Heart right ventricle (tissue), 16 donors: Measurements from ENCODE around the gene SCUBE1. TPM values are rescaled to one million over a fixed set of nuclear protein-coding genes. Genes with fewer than 3 reads are reported as not detected.

ENCODE experiments used
- ATAC-seq, 8 donors: fragments of 200-7000 bp; cut with Tn5 transposase; one replicate each; pipeline ENCODE4 v1.9.1; 2020; ENCODE audit warnings: mild to moderate bottlenecking in 8 of 8, moderate library complexity in 8 of 8, moderate number of reproducible peaks in 1 of 8
- DNase-seq, 2 donors: peaks; one replicate each; pipeline ENCODE4 v3.0.0-alpha.2; 2020
- H3K27ac ChIP-seq, 10 donors: fragments of 200-600 bp; sonication (generic) in 2 of 10; one replicate each; pipeline versions ENCODE4 v1.5.0 to v1.8.0; 2020 to 2022; ENCODE audit warnings: mild to moderate bottlenecking in 3 of 10
- H3K27me3 ChIP-seq, 7 donors: fragments of 200-600 bp; one replicate each; pipeline ENCODE4 v1.8.0; 2021 to 2022; ENCODE audit warnings: mild to moderate bottlenecking in 2 of 7
- H3K36me3 ChIP-seq, 9 donors: fragments of 200-600 bp; sonication (generic) in 1 of 9; one replicate each; pipeline versions ENCODE4 v1.5.0 to v1.8.0; 2020 to 2022; ENCODE audit warnings: mild to moderate bottlenecking in 2 of 9
- H3K4me1 ChIP-seq, 9 donors: fragments of 200-600 bp; sonication (generic) in 1 of 9; one replicate each; pipeline versions ENCODE4 v1.5.0 to v1.8.0; 2020 to 2022; ENCODE audit warnings: mild to moderate bottlenecking in 4 of 9
- H3K4me3 ChIP-seq, 10 donors: fragments of 200-600 bp; sonication (generic) in 2 of 10; one replicate each; pipeline versions ENCODE4 v1.5.0 to v1.8.0; 2020 to 2022; ENCODE audit warnings: mild to moderate bottlenecking in 7 of 10, moderate library complexity in 2 of 10
- H3K9me3 ChIP-seq, 11 donors: fragments of 200-600 bp in 10 of 11; sonication (generic) in 2 of 11; one replicate each; pipeline versions ENCODE4 v1.5.0 to v1.8.0; 2013 to 2022; ENCODE audit warnings: mild to moderate bottlenecking in 2 of 11, control low read depth in 1 of 11, moderate library complexity in 1 of 11
- WGBS, 2 donors: extraction: QIAGEN DNeasy Blood & Tissue Kit; methylation state at CpG; one replicate each; pipeline ENCODE4 v1.1.7; 2013; ENCODE audit warnings: inconsistent platforms in 1 of 2; 5-methylcytosine and 5-hydroxymethylcytosine counted together
- intact Hi-C, 10 donors: fragments of 100-400 bp; cut with DNase I; formaldehyde crosslinking; loops; one replicate each; pipeline versions ENCODE4 v1.11.1 to v1.14.2; 2022
- polyA plus RNA-seq, 2 donors: library from polyadenylated mRNA; stranded (reverse); fragments of 200-250 nt; gene quantifications; one replicate each; pipeline ENCODE4 v1.2.3, GENCODE V29; 2013
- total RNA-seq, 10 donors: library from RNA; stranded (reverse); fragmentation: NEBNext Ultra II Directional in 3 of 10; extraction: Animal tissue kit (Norgen Biotek cat#: 25700) in 3 of 10; gene quantifications; one replicate each; pipeline versions ENCODE4 v1.2.1 to v1.2.4, GENCODE V29; 2021 to 2023
- TF ChIP-seq, protein P1 (sequence below), 9 donors: fragments of 200-600 bp; sonication (generic) in 2 of 9; IDR thresholded peaks; one replicate each; pipeline versions ENCODE4 v1.5.0 to v1.8.0; 2021 to 2022; ENCODE audit warnings: antibody characterized with exemption in 9 of 9, mild to moderate bottlenecking in 5 of 9, moderate library complexity in 1 of 9
- donor health status: Arrhythmogenic right ventricular cardiomyopathy.
- donor health status: ischemic (EF 13 %, LVEDD 7.1; RV severe dilation, severe dysfunction).
- donor health status: healthy with polysubstance abuse.
- donor health status: DM: no; HTN: yes; CAD: no.
- donor health status: DM: no; HTN: no; CAD: no.
- donor health status: ischemic (EF 25% LVEDD 6.9; RV normal size, moderate dysfunction).
- donor health status: ischemic (EF 25% LVEDD 5.7; RV mildly dilated, moderate dysfunction).
- donor health status: healthy.
- donor health status: DM: yes; HTN: yes; CAD: no.
- donor health status: Ischemic cardiomyopathy.
- donor health status: ischemic (EF 35%, LVEDD 5.7; RV mildly dilated, moderate dysfunction).
- donor health status: nonischemic (EF 11% LVEDD 7.7; RV severe dilation, severe dysfunction).
- donor health status: DM: yes; HTN: yes; CAD: no.
- donor health status: PGD.
- donor health status: ischemic (EF 29% LVEDD 5.4; RV normal size, mild dysfunction).
- donor health status: nonischemic (EF 23%, LVEDD 6.1; RV moderate dilation, normal function).

SCUBE1 gene
- total and polyA plus RNA-seq, 12 donors, result 0.01 to 0.60 (median 0.13) TPM; not detected in 1

DNA sequence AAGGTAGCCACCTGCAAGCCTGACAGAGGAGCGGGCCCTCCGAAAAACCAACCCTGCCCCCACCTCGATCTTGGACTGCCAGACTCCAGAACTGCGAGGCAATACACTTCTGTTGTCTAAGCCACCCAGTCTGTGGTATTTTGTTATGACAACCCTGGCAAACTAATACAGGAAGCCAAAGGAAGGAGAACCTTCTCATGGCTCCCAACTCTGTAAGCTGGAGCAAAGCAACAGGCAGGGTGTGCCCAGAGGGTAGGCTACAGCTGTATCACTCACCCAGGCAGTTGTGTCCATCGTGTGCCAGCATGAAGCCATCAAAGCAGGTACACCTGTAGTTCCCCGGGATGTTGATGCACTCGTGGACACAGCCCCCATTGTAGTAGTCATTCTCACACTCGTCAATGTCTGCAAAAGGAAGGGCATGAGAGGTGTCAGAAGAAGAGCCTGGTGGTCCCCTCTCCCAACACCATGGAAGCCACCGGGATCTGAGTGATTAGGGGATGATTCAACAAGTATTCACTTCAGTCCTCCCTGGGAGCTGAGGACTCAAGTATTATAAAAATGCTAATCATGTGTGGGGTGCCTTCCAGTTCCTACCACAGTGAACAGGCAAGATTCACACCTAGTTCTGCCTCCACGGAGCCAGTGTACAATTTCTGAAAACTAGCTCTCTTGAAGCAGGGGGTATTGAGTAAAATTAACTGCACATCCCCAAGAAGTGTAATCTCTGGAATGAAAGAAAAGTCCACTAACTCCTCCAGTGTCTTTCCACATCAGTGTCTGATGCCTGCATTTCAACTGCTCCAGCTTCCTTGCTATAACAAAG, 23.3 kb downstream of the SCUBE1 start:
- 71 to 72% methylated on average over 10 of the region's 10 CpGs for WGBS, 2 donors
- ATAC-seq (peak in 4 of 8 donors; percentile 37 to 81 (median 54)), DNase-seq (no peak)
- H3K36me3 ChIP-seq, result no peaks in the 10 kb centered on the region
- H3K27me3 ChIP-seq, result peaks cover 0 to 14% (median 8%) of the 10 kb centered on the region in 7 donors
- TF ChIP-seq, protein P1, sequence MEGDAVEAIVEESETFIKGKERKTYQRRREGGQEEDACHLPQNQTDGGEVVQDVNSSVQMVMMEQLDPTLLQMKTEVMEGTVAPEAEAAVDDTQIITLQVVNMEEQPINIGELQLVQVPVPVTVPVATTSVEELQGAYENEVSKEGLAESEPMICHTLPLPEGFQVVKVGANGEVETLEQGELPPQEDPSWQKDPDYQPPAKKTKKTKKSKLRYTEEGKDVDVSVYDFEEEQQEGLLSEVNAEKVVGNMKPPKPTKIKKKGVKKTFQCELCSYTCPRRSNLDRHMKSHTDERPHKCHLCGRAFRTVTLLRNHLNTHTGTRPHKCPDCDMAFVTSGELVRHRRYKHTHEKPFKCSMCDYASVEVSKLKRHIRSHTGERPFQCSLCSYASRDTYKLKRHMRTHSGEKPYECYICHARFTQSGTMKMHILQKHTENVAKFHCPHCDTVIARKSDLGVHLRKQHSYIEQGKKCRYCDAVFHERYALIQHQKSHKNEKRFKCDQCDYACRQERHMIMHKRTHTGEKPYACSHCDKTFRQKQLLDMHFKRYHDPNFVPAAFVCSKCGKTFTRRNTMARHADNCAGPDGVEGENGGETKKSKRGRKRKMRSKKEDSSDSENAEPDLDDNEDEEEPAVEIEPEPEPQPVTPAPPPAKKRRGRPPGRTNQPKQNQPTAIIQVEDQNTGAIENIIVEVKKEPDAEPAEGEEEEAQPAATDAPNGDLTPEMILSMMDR (IDR thresholded peaks at IDR 0.05), result no peak
- no peaks in the 10 kb centered on the region for H3K9me3 ChIP-seq
- H3K4me3 ChIP-seq, result no peak overlapping the region
- intact Hi-C loops, result no loop called here
- peaks cover 0 to 3% (median 0%) of the 10 kb centered on the region in 9 donors for H3K4me1 ChIP-seq
- no peak overlapping the region for H3K27ac ChIP-seq

DNA sequence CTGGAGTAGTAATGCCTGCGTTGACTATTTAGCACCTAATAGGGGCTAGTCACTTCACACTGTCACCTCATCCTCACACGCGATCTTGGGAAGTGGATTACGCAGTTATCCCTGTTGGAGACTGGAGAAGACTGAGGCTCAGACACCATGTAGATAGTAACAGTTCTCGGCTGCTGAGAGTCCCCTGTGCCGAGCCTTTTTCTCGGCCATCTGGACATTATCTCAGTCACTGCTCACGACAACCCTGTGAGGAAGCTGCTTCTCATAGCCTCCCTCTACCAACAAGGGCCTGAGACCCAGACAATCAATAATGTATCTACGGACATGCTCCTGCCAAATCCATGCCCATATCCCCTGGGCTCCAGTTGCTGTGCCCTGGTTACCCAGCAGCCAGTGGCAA, 25.9 kb downstream of the SCUBE1 start:
- TF ChIP-seq, protein P1 (IDR thresholded peaks at IDR 0.05), result no peak
- 42 to 52% methylated on average over 9 of the region's 9 CpGs for WGBS, 2 donors
- Histone ChIP-seq H3K36me3 (no peaks in the 10 kb centered on the region), H3K27ac (no peak overlapping the region), H3K4me3 (no peak overlapping the region), H3K4me1 (peaks cover 0 to 17% (median 10%) of the 10 kb centered on the region in 9 donors), H3K27me3 (peaks cover 0 to 17% (median 0%) of the 10 kb centered on the region in 7 donors), H3K9me3 (no peaks in the 10 kb centered on the region)
- no peak for DNase-seq
- no peak for ATAC-seq
- intact Hi-C loops, result no loop called here

DNA sequence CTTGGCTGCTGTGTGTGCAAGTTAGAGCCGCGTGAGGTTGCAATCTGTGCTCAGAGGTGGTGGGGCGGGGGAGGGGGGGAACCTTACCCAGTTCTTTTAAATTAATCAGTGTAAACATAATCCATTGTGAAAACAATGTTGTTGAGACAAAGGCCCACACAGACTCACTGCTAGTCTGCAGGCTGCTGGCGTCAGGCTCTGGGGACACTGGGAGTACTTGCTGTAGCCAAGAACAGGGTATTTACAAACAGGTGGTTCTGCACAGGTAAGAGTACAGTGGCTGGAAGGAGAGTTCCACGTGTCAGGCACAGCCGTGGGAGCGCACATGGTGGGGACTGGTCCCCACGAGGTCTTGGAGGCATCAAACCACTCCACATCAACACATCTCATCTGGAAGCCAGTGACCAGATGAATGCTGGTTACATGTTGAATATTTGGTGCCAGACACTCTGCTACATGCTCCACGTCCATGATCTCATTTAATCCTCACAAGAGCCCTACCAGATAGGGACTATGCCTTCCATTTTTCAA, 27.4 kb downstream of the SCUBE1 start:
- ATAC-seq (no peak), DNase-seq (no peak)
- H3K27ac ChIP-seq, result no peak overlapping the region
- H3K9me3 ChIP-seq, result no peaks in the 10 kb centered on the region
- H3K4me1 ChIP-seq, result peaks cover 0 to 17% (median 10%) of the 10 kb centered on the region in 9 donors
- 80 to 83% methylated on average over 9 of the region's 9 CpGs for WGBS, 2 donors
- TF ChIP-seq, protein P1 (IDR thresholded peaks at IDR 0.05), result no peak
- intact Hi-C loops, result no loop called here
- H3K4me3 ChIP-seq, result no peak overlapping the region
- no peaks in the 10 kb centered on the region for H3K36me3 ChIP-seq
- H3K27me3 ChIP-seq, result peaks cover 0 to 22% (median 0%) of the 10 kb centered on the region in 7 donors

DNA sequence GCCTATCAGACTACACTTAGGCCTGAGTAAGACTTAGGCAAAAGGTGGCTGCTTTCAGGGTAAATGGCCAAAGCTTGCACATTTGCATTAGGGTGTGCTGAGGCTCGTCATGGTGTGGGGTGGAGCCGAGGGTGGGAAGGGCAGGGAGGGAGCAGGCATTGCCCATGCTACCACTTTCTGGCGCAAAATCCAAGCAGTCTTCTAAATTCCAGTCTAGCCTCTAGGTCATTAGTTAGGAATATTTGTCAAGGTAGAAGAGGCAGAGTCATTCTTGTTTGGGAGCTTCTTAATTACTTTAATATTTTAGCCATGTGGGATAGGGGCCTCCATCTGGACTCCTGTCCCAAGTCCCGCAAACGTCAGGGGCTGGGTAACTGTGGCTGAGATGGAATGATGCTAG, 28.6 kb downstream of the SCUBE1 start:
- WGBS, 2 donors, result 81 to 89% methylated on average over 5 of the region's 5 CpGs
- H3K27me3 ChIP-seq, result peaks cover 0 to 22% (median 0%) of the 10 kb centered on the region in 7 donors
- no peaks in the 10 kb centered on the region for H3K9me3 ChIP-seq
- H3K36me3 ChIP-seq, result no peaks in the 10 kb centered on the region
- ATAC-seq (no peak), DNase-seq (no peak)
- H3K4me3 ChIP-seq, result no peak overlapping the region
- no peak overlapping the region for H3K27ac ChIP-seq
- intact Hi-C loops, result no loop called here
- peaks cover 0 to 17% (median 10%) of the 10 kb centered on the region in 9 donors for H3K4me1 ChIP-seq
- TF ChIP-seq, protein P1 (IDR thresholded peaks at IDR 0.05), result no peak
